ENCODE measurements around the gene GLRX.
"Not testable (repeated sequence)": the region's sequence is repeated elsewhere in the genome, so short reads cannot be mapped to it uniquely, and the experiment has no call there.

GLRX gene

GRCh38 chr5:95857185-95857945 is 34.8 kb upstream of the GLRX start:
- Histone ChIP-seq H3K36me3 (no peaks in the 10 kb centered on the region), H3K27ac (no peak overlapping the region), H3K4me1 (ENCODE audit: control insufficient read depth in 1 of 2, insufficient read depth in 1 of 2, low read depth in 1 of 2, low read length in 1 of 2) (peaks cover 20 to 31% of the 10 kb centered on the region in 2 experiments), H3K9me3 (no peaks in the 10 kb centered on the region), H3K4me3 (ENCODE audit: low read depth in 1 of 2, low read length in 1 of 2) (no peak overlapping the region), H3K27me3 (peaks cover 20% of the 10 kb centered on the region)
- TF ChIP-seq CTCF (IDR thresholded peaks at IDR 0.05) = no peak

GRCh38 chr5:95856501-95856981 is 34.0 kb upstream of the GLRX start:
- Histone ChIP-seq H3K27ac (no peak overlapping the region), H3K4me3 (ENCODE audit: low read depth in 1 of 2, low read length in 1 of 2) (no peak overlapping the region), H3K36me3 (no peaks in the 10 kb centered on the region), H3K4me1 (ENCODE audit: control insufficient read depth in 1 of 2, insufficient read depth in 1 of 2, low read depth in 1 of 2, low read length in 1 of 2) (peaks cover 17 to 23% of the 10 kb centered on the region in 2 experiments), H3K9me3 (no peaks in the 10 kb centered on the region), H3K27me3 (peaks cover 12% of the 10 kb centered on the region)
- TF ChIP-seq CTCF (IDR thresholded peaks at IDR 0.05) = no peak

- Histone ChIP-seq H3K4me3 (ENCODE audit: low read depth in 1 of 2, low read length in 1 of 2) (no peak overlapping the region), H3K36me3 (no peaks in the 10 kb centered on the region), H3K27me3 (no peaks in the 10 kb centered on the region), H3K27ac (no peak overlapping the region), H3K4me1 (ENCODE audit: control insufficient read depth in 1 of 2, insufficient read depth in 1 of 2, low read depth in 1 of 2, low read length in 1 of 2) (peaks cover 10 to 21% of the 10 kb centered on the region in 2 experiments), H3K9me3 (no peaks in the 10 kb centered on the region)
- no peak for TF ChIP-seq CTCF (IDR thresholded peaks at IDR 0.05)
These were observed 31.0 kb upstream of the GLRX start for GRCh38 chr5:95853490-95853889.

- Histone ChIP-seq H3K9me3 (no peaks in the 10 kb centered on the region), H3K27ac (no peak overlapping the region), H3K4me1 (ENCODE audit: control insufficient read depth in 1 of 2, insufficient read depth in 1 of 2, low read depth in 1 of 2, low read length in 1 of 2) (peaks cover 7 to 11% of the 10 kb centered on the region in 2 experiments), H3K4me3 (ENCODE audit: low read depth in 1 of 2, low read length in 1 of 2) (no peak overlapping the region), H3K27me3 (no peaks in the 10 kb centered on the region), H3K36me3 (no peaks in the 10 kb centered on the region)
- TF ChIP-seq CTCF (IDR thresholded peaks at IDR 0.05) = no peak
These were observed 30.0 kb upstream of the GLRX start for GRCh38 chr5:95852567-95852966.

GRCh38 chr5:95851141-95851540 is 28.6 kb upstream of the GLRX start:
- H3K27me3 ChIP-seq; H3K27ac ChIP-seq; H3K4me3 ChIP-seq (ENCODE audit: low read depth in 1 of 2, low read length in 1 of 2); H3K36me3 ChIP-seq; H3K9me3 ChIP-seq: not testable (repeated sequence)
- H3K4me1 ChIP-seq (ENCODE audit: control insufficient read depth in 1 of 2, insufficient read depth in 1 of 2, low read depth in 1 of 2, low read length in 1 of 2) = peaks cover 18 to 20% of the 10 kb centered on the region in 2 experiments

GRCh38 chr5:95850391-95850894 is 27.9 kb upstream of the GLRX start:
- Histone ChIP-seq H3K27me3 (no peaks in the 10 kb centered on the region), H3K4me1 (ENCODE audit: control insufficient read depth in 1 of 2, insufficient read depth in 1 of 2, low read depth in 1 of 2, low read length in 1 of 2) (peaks cover 18 to 22% of the 10 kb centered on the region in 2 experiments), H3K36me3 (no peaks in the 10 kb centered on the region), H3K4me3 (ENCODE audit: low read depth in 1 of 2, low read length in 1 of 2) (no peak overlapping the region), H3K27ac (no peak overlapping the region), H3K9me3 (no peaks in the 10 kb centered on the region)
- TF ChIP-seq CTCF (IDR thresholded peaks at IDR 0.05) = no peak
